ENCODE measurements around the gene ATL2.

- TF ChIP-seq CTCF (IDR thresholded peaks at IDR 0.05; ENCODE audit: extremely low read depth in 1 of 2, insufficient read depth in 1 of 2, low read depth in 1 of 2, low read length in 2 of 2) (no peak), POLR2AphosphoS5 (IDR thresholded peaks at IDR 0.05; ENCODE audit: insufficient read depth, low read depth, low read length) (no peak), POLR2A (IDR thresholded peaks at IDR 0.05; ENCODE audit: low read depth, low read length) (no peak), JUN (IDR thresholded peaks at IDR 0.05; ENCODE audit: borderline replicate concordance, insufficient read depth, insufficient read length, low read depth) (no peak), EZH2 (IDR thresholded peaks at IDR 0.05; ENCODE audit: borderline replicate concordance, low read depth, low read length, severe bottlenecking) (no peak), MAX (IDR thresholded peaks at IDR 0.05; ENCODE audit: insufficient read depth, insufficient read length) (no peak)
Observed at GRCh38 chr2:38387887-38388286, 10.8 kb upstream of the ATL2 start.
